Activated T-cell treated with anti-CD3 and anti-CD28 coated beads, Interleukin-2, amount 50 U/mL, for 24 hours (primary cell): ENCODE measurements around the gene HYAL2.

ENCODE experiments used
- DNase-seq: peaks from one replicate; pipeline ENCODE4 v3.0.0-alpha.2; 2020
- H3K27ac Mint-ChIP-seq: 2 replicates; pipeline ENCODE4 v1.8.0; 2020; ENCODE audit warnings: mild to moderate bottlenecking, mixed read lengths
- H3K27me3 Mint-ChIP-seq: 2 replicates; pipeline ENCODE4 v1.8.0; 2020; ENCODE audit warnings: mixed read lengths
- H3K36me3 Mint-ChIP-seq: 2 replicates; pipeline ENCODE4 v1.8.0; 2020; ENCODE audit warnings: low read depth, mixed read lengths
- H3K4me1 Mint-ChIP-seq: 2 replicates; pipeline ENCODE4 v1.8.0; 2020; ENCODE audit warnings: low read depth, mixed read lengths
- H3K4me3 Mint-ChIP-seq: 2 replicates; pipeline ENCODE4 v1.8.0; 2020; ENCODE audit warnings: mild to moderate bottlenecking, moderate library complexity, mixed read lengths
- H3K9me3 Mint-ChIP-seq: 2 replicates; pipeline ENCODE4 v1.8.0; 2020; ENCODE audit warnings: mixed read lengths

Gene HYAL2

GRCh38 chr3:50322386-50323091 lies at the start of gene HYAL2:
HYAL2 (minus strand) TSS chr3:50322745; CDS start chr3:50320489, 2,256 bp downstream.
- H3K36me3 Mint-ChIP-seq: peaks cover 62% of the 10 kb centered on the region
- no peaks in the 10 kb centered on the region for H3K9me3 Mint-ChIP-seq
- peaks cover 48% of the 10 kb centered on the region for H3K4me1 Mint-ChIP-seq
- H3K27ac Mint-ChIP-seq: peak within 1 kb of the TSS; percentile 98
- peak within 1 kb of the TSS; percentile 83 for H3K4me3 Mint-ChIP-seq
- no peak for DNase-seq
- H3K27me3 Mint-ChIP-seq: no peaks in the 10 kb centered on the region

- Mint-ChIP-seq H3K27me3 (no peaks in the 10 kb centered on the region), H3K4me3 (no peak overlapping the region), H3K4me1 (peaks cover 12% of the 10 kb centered on the region), H3K9me3 (no peaks in the 10 kb centered on the region), H3K36me3 (no peaks in the 10 kb centered on the region), H3K27ac (no peak overlapping the region)
- no peak for DNase-seq
These were observed 48.7 kb upstream of the HYAL2 start for GRCh38 chr3:50371133-50371685.

- Mint-ChIP-seq H3K27me3 (no peaks in the 10 kb centered on the region), H3K4me1 (peaks cover 19% of the 10 kb centered on the region), H3K36me3 (no peaks in the 10 kb centered on the region), H3K9me3 (no peaks in the 10 kb centered on the region), H3K4me3 (no peak overlapping the region), H3K27ac (no peak overlapping the region)
- DNase-seq: no peak
These were observed 48.0 kb upstream of the HYAL2 start for GRCh38 chr3:50370594-50370993.

GRCh38 chr3:50369012-50369670 lies 46.6 kb upstream of the HYAL2 start:
- Mint-ChIP-seq H3K4me3 (no peak overlapping the region), H3K36me3 (no peaks in the 10 kb centered on the region), H3K4me1 (peaks cover 29% of the 10 kb centered on the region), H3K27me3 (no peaks in the 10 kb centered on the region), H3K9me3 (no peaks in the 10 kb centered on the region), H3K27ac (no peak overlapping the region)
- DNase-seq: no peak

GRCh38 chr3:50365842-50366220 lies 43.3 kb upstream of the HYAL2 start:
- Mint-ChIP-seq H3K27me3 (no peaks in the 10 kb centered on the region), H3K27ac (peak overlapping the region; percentile 79), H3K4me1 (peaks cover 28% of the 10 kb centered on the region), H3K4me3 (peak overlapping the region; percentile 78), H3K36me3 (no peaks in the 10 kb centered on the region), H3K9me3 (no peaks in the 10 kb centered on the region)
- no peak for DNase-seq

GRCh38 chr3:50365080-50365841 lies 42.7 kb upstream of the HYAL2 start:
- Mint-ChIP-seq H3K4me3 (peak overlapping the region; percentile 78), H3K9me3 (no peaks in the 10 kb centered on the region), H3K27me3 (no peaks in the 10 kb centered on the region), H3K36me3 (no peaks in the 10 kb centered on the region), H3K4me1 (peaks cover 28% of the 10 kb centered on the region), H3K27ac (peak overlapping the region; percentile 79)
- peak; percentile 95 for DNase-seq

GRCh38 chr3:50364573-50365079 lies 42.1 kb upstream of the HYAL2 start:
- Mint-ChIP-seq H3K36me3 (no peaks in the 10 kb centered on the region), H3K27me3 (no peaks in the 10 kb centered on the region), H3K4me3 (peak overlapping the region; percentile 78), H3K9me3 (no peaks in the 10 kb centered on the region), H3K4me1 (peaks cover 34% of the 10 kb centered on the region), H3K27ac (no peak overlapping the region)
- DNase-seq: no peak

GRCh38 chr3:50359760-50360110 lies 37.2 kb upstream of the HYAL2 start:
- no peaks in the 10 kb centered on the region for H3K9me3 Mint-ChIP-seq
- no peak for DNase-seq
- H3K4me3 Mint-ChIP-seq: peak overlapping the region; percentile 96
- H3K36me3 Mint-ChIP-seq: peaks cover 42% of the 10 kb centered on the region
- peak overlapping the region; percentile 97 for H3K27ac Mint-ChIP-seq
- no peaks in the 10 kb centered on the region for H3K27me3 Mint-ChIP-seq
- H3K4me1 Mint-ChIP-seq: peaks cover 50% of the 10 kb centered on the region

GRCh38 chr3:50358911-50359759 lies 36.6 kb upstream of the HYAL2 start, which contains the start of gene TMEM115:
TMEM115 (minus strand) TSS chr3:50359521; CDS start chr3:50359063, 458 bp downstream.
- Mint-ChIP-seq H3K36me3 (peaks cover 48% of the 10 kb centered on the region), H3K9me3 (no peaks in the 10 kb centered on the region), H3K27me3 (no peaks in the 10 kb centered on the region), H3K4me1 (peaks cover 47% of the 10 kb centered on the region), H3K27ac (peak within 1 kb of the TSS; percentile 97), H3K4me3 (peak within 1 kb of the TSS; percentile 96)
- DNase-seq: peak; percentile 90

- H3K36me3 Mint-ChIP-seq: peaks cover 55% of the 10 kb centered on the region
- peaks cover 49% of the 10 kb centered on the region for H3K4me1 Mint-ChIP-seq
- peak overlapping the region; percentile 96 for H3K4me3 Mint-ChIP-seq
- no peaks in the 10 kb centered on the region for H3K9me3 Mint-ChIP-seq
- DNase-seq: no peak
- peak overlapping the region; percentile 95 for H3K27ac Mint-ChIP-seq
- no peaks in the 10 kb centered on the region for H3K27me3 Mint-ChIP-seq
These were observed 35.9 kb upstream of the HYAL2 start for GRCh38 chr3:50358355-50358910.

GRCh38 chr3:50357481-50357880 lies 34.9 kb upstream of the HYAL2 start:
- H3K4me1 Mint-ChIP-seq: peaks cover 55% of the 10 kb centered on the region

GRCh38 chr3:50356553-50356952 lies 34.0 kb upstream of the HYAL2 start:
- peaks cover 72% of the 10 kb centered on the region for H3K36me3 Mint-ChIP-seq
- H3K9me3 Mint-ChIP-seq: no peaks in the 10 kb centered on the region
- H3K4me1 Mint-ChIP-seq: peaks cover 61% of the 10 kb centered on the region
- DNase-seq: no peak
- H3K27ac Mint-ChIP-seq: peak overlapping the region; percentile 95
- H3K4me3 Mint-ChIP-seq: peak overlapping the region; percentile 96
- no peaks in the 10 kb centered on the region for H3K27me3 Mint-ChIP-seq

More at GRCh38 chr3:50357481-50357880, 34.9 kb upstream of the HYAL2 start:
- Mint-ChIP-seq H3K27me3 (no peaks in the 10 kb centered on the region), H3K36me3 (peaks cover 64% of the 10 kb centered on the region), H3K9me3 (no peaks in the 10 kb centered on the region), H3K4me3 (peak overlapping the region; percentile 96), H3K27ac (peak overlapping the region; percentile 95)
- no peak for DNase-seq

GRCh38 chr3:50355829-50356552 lies 33.4 kb upstream of the HYAL2 start:
- Mint-ChIP-seq H3K9me3 (no peaks in the 10 kb centered on the region), H3K4me3 (peak overlapping the region; percentile 96), H3K27ac (peak overlapping the region; percentile 95), H3K36me3 (peaks cover 78% of the 10 kb centered on the region), H3K4me1 (peaks cover 67% of the 10 kb centered on the region), H3K27me3 (no peaks in the 10 kb centered on the region)
- DNase-seq: no peak
